PC-9 (cell line): ENCODE results near the gene PPP1R3D.

ENCODE experiments used
- CTCF ChIP-seq: fragments of 200-600 bp; sonication (generic); conservative IDR thresholded peaks from 2 replicates; pipeline ENCODE4 v1.6.1; 2017; ENCODE audit warnings: mixed run types, antibody characterized with exemption, mild to moderate bottlenecking, moderate library complexity
- EZH2 ChIP-seq: fragments of 200-600 bp; sonication (generic); IDR thresholded peaks from 2 replicates; pipeline ENCODE4 v1.8.0; 2017; ENCODE audit warnings: antibody characterized with exemption, low read depth

GRCh38 chr20:59908855-59909254 is 31.2 kb downstream of the PPP1R3D start:
- TF ChIP-seq CTCF (no peak), EZH2 (no peak)
